HL-60 (cell line): Measurements from ENCODE around the gene LPCAT1.

Experiments
- POLR2AphosphoS5 ChIP-seq: IDR thresholded peaks from 2 replicates; pipeline ENCODE4 v1.6.1; 2012; ENCODE audit warnings: low read depth
- TF ChIP-seq, protein P1 (sequence below): IDR thresholded peaks from 2 replicates; pipeline ENCODE4 v1.6.1; 2012; ENCODE audit warnings: low read depth; ENCODE audit not compliant: insufficient replicate concordance

DNA sequence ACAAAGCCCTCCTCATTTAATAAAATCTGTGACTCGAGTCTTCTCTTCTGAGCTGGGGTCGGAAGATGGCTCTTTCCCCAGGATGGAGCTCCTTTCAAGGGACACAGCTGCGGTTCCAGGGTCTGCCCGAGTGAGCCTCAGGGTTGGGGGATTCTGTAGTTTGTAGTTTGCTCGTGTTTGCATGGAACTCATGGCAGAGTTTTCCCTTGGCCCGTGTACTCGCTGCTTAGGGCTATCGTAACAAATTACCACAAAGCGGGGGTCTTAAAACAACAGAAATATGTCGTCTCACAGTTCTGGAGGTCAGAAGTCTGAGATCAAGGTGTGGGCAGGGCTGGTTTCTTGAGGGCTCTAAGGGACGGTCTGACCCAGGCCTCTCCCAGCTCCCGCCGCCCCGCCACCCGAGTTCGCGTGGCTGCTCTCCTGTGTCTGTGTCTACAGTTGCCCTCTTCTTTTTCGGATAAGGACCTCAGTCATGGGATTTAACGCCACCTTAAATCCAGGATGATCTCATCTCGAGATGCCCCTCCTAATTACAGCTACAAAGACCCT lies 13.9 kb upstream of the LPCAT1 start:
- no peak for TF ChIP-seq POLR2AphosphoS5
- TF ChIP-seq, protein P1, sequence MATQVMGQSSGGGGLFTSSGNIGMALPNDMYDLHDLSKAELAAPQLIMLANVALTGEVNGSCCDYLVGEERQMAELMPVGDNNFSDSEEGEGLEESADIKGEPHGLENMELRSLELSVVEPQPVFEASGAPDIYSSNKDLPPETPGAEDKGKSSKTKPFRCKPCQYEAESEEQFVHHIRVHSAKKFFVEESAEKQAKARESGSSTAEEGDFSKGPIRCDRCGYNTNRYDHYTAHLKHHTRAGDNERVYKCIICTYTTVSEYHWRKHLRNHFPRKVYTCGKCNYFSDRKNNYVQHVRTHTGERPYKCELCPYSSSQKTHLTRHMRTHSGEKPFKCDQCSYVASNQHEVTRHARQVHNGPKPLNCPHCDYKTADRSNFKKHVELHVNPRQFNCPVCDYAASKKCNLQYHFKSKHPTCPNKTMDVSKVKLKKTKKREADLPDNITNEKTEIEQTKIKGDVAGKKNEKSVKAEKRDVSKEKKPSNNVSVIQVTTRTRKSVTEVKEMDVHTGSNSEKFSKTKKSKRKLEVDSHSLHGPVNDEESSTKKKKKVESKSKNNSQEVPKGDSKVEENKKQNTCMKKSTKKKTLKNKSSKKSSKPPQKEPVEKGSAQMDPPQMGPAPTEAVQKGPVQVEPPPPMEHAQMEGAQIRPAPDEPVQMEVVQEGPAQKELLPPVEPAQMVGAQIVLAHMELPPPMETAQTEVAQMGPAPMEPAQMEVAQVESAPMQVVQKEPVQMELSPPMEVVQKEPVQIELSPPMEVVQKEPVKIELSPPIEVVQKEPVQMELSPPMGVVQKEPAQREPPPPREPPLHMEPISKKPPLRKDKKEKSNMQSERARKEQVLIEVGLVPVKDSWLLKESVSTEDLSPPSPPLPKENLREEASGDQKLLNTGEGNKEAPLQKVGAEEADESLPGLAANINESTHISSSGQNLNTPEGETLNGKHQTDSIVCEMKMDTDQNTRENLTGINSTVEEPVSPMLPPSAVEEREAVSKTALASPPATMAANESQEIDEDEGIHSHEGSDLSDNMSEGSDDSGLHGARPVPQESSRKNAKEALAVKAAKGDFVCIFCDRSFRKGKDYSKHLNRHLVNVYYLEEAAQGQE = no peak
